GM18498 (cell line): ENCODE results near the gene TMEM135.

Source experiments
- ATAC-seq: cut with Tn5 transposase; IDR thresholded peaks from one replicate; pipeline ENCODE4 v1.9.1; 2021; ENCODE audit warnings: mild to moderate bottlenecking, moderate library complexity; ENCODE audit not compliant: unreplicated experiment

TMEM135 gene

GRCh38 chr11:87347441-87347840 is 309.7 kb downstream of the TMEM135 start:
- no peak for ATAC-seq

GRCh38 chr11:87347854-87348253 is 310.1 kb downstream of the TMEM135 start:
- ATAC-seq: no peak

- no peak for ATAC-seq
Observed at GRCh38 chr11:87351676-87352075, 313.9 kb downstream of the TMEM135 start.

DNA sequence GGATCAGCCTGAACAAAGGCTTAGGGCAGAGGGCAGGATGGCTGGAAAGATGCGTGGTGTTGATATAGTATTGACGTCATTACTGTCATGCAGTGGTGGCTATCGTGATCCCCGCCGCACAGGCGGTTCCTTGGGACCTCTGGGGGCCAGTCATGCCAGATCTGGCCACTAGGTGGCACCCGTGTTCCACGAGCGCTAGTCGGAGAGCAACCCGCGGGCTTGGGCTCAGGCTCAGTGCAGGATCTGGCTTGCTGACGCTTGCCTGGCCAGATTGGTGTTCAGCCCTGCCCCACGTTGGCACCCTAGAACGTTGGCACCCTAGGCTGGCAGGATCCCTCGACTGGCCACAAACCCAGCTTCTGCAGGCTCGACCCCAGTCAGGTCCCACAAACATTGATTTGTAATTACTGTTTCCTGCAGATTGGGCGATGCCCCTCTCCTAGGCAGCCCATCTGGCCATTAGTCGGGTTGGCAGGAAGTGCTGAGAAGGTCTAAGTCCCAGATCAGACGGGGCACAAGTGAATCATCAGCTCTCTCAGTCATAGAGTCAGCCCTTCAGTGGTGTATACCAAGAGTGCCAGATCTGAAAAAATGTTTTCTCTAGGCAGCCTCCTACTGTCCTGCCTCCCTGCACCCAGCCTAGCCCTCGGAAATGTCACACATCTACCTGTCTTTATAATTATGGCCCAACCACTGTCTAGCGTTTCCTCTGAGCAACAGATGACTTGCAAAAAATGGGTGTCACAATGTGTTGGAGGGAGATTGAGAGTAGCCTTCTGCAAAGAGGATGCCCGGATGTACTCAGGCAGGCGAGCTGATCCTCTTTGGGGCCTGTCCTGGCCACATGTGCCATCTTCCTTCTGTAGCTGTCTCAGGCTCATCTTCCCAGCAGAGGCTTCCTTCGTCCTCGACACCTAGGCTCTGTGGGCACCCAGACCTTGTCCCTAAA is 315.3 kb downstream of the TMEM135 start:
- peak; percentile 96 for ATAC-seq

- ATAC-seq: no peak
Observed at GRCh38 chr11:87353771-87354345, 316.1 kb downstream of the TMEM135 start.

GRCh38 chr11:87355596-87355995 is 317.9 kb downstream of the TMEM135 start:
- no peak for ATAC-seq

DNA sequence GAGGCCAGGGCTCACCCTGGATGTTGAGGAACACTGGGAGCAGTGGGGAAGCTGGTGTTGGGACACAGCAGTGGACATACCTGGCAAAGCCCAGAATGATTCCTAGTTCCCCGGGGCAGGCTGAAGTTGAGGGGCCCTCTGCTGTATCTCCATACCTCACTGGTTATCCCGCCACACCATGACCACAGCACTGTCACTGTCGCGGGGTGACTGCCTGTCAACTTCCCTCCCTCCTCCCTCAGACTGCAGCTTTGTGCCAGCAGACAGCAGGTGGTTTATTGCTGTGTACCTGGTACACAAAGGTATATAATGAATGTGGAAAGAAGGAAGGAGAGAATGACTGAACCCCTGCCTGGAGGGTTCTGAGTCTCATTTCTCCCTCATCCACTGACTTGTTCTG is 318.7 kb downstream of the TMEM135 start:
- ATAC-seq: no peak

DNA sequence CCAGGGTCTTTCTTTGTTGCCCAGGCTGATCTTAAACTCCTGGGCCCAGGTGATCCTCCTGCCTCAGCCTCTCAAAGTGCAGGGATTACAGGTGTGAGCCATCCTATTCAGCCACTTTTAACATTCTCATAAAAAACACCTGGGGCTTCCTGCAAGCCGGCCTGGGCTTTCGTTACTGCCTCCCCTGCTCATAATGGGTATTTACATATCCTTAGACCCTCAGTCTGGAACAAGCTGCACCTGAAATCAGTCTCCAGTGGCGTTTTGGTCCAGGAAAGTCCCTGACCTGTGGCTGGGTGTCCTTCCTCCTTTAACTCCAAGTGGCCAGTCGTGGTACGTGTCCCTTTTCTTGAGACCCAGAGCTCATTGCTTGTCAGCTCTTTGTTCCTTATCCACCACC is 320.7 kb downstream of the TMEM135 start:
- ATAC-seq: no peak

GRCh38 chr11:87359401-87359800 is 321.7 kb downstream of the TMEM135 start:
- ATAC-seq: no peak

DNA sequence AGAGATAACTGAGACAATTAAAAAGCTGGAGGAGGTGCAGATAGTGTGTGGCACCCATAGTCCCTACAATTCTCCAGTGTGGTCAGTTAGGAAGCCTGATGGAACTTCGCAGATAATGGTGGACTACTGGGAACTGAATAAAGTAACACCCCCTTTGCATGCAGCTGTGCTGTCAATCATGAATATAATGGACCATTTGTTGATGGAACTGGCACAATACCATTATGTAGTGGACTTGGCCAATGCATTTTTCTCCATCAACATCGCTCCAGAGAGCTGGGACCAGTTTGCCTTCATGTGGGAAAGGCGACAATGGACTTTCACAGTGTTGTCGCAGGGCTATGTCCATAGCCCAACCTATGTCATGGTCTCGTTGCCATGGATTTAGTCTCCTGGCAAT is 324.2 kb downstream of the TMEM135 start:
- ATAC-seq: no peak

- no peak for ATAC-seq
Observed at GRCh38 chr11:87366346-87366745, 328.6 kb downstream of the TMEM135 start.

- ATAC-seq: no peak
Observed at GRCh38 chr11:87366763-87367405, 329.1 kb downstream of the TMEM135 start.

DNA sequence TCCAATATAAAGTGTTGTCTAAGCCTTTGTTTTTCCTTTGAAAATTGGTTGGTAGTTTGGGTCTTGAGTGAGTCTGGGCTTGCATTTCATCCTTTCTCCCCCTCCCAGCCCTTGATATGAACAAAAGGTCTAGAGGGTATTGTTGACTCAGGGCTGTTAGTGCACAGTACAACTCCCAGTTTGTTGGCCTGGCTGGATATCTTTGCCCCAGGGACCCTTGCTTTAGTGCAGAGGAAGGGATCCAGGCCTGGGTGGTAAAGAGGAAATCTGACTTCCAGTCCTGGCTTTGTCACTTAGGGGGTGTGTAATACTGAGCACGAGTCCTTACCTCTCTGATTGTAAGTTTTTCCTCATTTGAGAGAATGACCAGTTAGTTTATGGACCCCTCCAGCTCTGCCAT is 330.4 kb downstream of the TMEM135 start:
- ATAC-seq: no peak

- no peak for ATAC-seq
Observed at GRCh38 chr11:87368858-87369480, 331.2 kb downstream of the TMEM135 start.

DNA sequence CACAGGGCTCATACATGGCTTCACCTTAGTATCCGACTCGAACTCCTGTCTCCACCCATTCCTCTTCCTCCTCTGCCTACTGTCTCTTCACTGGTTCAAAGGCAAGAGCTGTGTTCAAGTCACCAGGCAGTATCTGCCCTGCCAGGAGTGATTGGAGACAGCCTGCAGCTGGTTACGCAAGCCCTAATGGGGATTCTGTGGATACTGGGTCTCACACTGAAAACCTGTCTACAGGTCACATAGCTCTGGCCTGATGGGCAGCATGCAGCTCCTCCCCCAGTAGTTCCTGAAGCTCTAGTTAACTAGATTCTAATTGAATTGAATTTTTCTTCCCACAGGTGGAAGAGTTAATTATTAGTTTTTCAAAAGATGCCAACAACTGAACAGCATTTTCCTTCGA is 332.2 kb downstream of the TMEM135 start:
- ATAC-seq: no peak

- ATAC-seq: no peak
Observed at GRCh38 chr11:87372065-87372464, 334.3 kb downstream of the TMEM135 start.
